ENCODE measurements around the gene BUD13. TPM values are rescaled to one million over a fixed set of nuclear protein-coding genes. Genes with fewer than 3 reads are reported as not detected.

Gene BUD13
- total RNA-seq, 2 donors from 2014 or later = 17.9 to 19.1 TPM

DNA sequence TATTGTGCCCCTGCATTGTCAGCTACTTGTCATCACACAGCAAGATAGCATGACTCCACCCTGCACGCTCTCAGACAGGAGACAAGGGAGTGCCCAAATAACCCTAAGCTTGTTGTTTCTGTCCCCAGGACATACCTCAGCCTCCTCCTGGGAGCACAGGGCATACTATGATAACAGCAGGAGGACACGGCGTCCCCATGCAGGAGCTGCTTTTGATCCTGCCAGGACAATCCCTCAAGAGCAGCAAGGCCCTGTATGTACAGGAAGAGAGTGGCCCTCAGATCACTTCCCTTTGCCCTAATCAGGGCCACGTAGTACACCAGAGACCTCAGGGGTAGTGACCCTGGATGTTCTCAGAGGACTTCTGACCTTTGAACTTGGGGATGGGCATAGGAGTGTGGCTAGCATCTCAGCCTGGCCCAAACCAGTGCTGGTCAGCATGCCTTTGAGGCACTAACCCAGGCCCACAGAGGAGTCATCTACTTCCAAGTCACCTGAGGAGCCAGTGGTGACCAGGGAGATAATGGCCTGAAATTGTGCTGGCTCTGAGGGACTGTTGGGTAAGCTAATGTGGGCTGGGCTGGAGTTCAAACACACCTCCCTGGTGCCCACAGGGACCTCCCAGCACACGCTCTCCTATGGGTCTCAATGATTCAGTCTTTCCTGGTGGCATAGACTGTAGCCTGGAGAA, 41.1 kb upstream of the BUD13 start:
- intact Hi-C loops (cut with DNase I) = no loop called here
- DNase-seq = no peak
- H3K9ac ChIP-seq (ENCODE audit: low read depth in 2 of 2, low read length in 2 of 2) = no peak overlapping the region

DNA sequence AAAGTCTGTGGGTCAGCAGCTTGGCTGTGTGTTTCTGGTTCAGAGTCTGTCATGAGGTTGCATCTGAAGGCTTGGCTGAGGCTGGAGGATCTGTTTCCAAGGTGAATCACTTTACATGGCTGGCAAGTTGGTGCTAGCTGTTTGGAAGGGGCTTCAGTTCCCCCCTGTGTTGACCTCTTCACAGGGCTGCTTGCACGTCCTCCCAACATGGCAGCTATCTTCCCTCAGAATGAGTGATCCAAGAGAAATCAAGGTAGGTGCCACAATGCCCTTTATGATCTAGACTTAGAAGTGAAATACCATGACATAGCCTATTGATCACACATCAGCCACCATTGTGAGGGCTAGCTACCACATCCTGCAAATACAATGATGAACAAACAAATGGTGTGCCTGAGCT, 40.4 kb upstream of the BUD13 start:
- DNase-seq = no peak
- Histone ChIP-seq H3K4me3 (no peak overlapping the region), H3K36me3 (no peaks in the 10 kb centered on the region), H3K9ac (ENCODE audit: low read depth in 2 of 2, low read length in 2 of 2) (no peak overlapping the region), H3K27ac (no peak overlapping the region), H3K4me1 (no peaks in the 10 kb centered on the region), H3K27me3 (no peaks in the 10 kb centered on the region), H3K9me3 (no peaks in the 10 kb centered on the region)
- intact Hi-C loops (cut with DNase I) = no loop called here
- TF ChIP-seq, protein P1, sequence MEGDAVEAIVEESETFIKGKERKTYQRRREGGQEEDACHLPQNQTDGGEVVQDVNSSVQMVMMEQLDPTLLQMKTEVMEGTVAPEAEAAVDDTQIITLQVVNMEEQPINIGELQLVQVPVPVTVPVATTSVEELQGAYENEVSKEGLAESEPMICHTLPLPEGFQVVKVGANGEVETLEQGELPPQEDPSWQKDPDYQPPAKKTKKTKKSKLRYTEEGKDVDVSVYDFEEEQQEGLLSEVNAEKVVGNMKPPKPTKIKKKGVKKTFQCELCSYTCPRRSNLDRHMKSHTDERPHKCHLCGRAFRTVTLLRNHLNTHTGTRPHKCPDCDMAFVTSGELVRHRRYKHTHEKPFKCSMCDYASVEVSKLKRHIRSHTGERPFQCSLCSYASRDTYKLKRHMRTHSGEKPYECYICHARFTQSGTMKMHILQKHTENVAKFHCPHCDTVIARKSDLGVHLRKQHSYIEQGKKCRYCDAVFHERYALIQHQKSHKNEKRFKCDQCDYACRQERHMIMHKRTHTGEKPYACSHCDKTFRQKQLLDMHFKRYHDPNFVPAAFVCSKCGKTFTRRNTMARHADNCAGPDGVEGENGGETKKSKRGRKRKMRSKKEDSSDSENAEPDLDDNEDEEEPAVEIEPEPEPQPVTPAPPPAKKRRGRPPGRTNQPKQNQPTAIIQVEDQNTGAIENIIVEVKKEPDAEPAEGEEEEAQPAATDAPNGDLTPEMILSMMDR (IDR thresholded peaks at IDR 0.05) = no peak

More for the DNA sequence above, 41.1 kb upstream of the BUD13 start:
- Histone ChIP-seq H3K36me3 (no peaks in the 10 kb centered on the region), H3K4me1 (no peaks in the 10 kb centered on the region), H3K27me3 (no peaks in the 10 kb centered on the region), H3K27ac (no peak overlapping the region), H3K4me3 (no peak overlapping the region), H3K9me3 (no peaks in the 10 kb centered on the region)
- TF ChIP-seq, protein P1 (IDR thresholded peaks at IDR 0.05) = no peak

DNA sequence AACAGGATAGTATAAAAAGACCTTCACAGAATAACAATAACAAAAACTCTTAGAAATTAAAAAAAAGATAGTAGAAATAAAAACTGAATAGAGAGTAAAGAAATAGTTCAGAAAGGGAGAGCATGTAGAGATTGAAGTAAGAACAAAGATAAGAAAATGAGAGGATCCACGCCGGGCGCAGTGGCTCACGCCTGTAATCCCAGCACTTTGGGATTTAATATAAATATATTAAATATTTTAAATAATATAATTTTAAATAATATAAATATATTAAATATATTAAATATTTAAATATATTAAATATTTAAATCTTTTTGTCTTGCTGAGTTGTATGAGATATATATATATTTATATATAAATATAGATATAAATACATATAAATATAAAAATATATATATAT, 39.3 kb upstream of the BUD13 start:
- no peak for DNase-seq
- no peaks in the 10 kb centered on the region for H3K27me3 ChIP-seq
- H3K4me1 ChIP-seq = no peaks in the 10 kb centered on the region
- no peaks in the 10 kb centered on the region for H3K36me3 ChIP-seq
- intact Hi-C loops (cut with DNase I) = no loop called here
- no peaks in the 10 kb centered on the region for H3K9me3 ChIP-seq
- H3K27ac ChIP-seq = no peak overlapping the region
- no peak overlapping the region for H3K4me3 ChIP-seq
- no peak overlapping the region for H3K9ac ChIP-seq (ENCODE audit: low read depth in 2 of 2, low read length in 2 of 2)
- TF ChIP-seq, protein P1 (IDR thresholded peaks at IDR 0.05) = no peak

DNA sequence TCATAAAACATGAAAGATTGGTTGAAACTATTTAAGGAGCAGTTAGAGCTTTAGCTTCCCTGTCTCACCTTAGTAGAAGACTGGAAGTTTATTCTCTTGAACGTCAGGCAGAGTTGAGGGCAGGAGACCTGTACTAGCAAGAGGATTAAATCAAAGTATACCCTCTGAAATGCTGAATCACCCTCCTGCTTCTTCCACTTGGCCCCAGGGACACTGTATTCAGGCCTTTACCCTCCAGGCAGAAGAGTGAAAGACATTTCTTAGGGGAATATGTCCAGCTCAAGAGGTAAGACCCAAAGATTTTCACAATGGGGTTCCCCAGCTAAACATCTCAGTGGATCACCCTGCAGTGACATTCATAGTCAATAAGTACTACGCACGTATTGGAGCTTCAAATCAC, 38.4 kb upstream of the BUD13 start:
- no peak overlapping the region for H3K4me3 ChIP-seq
- no peaks in the 10 kb centered on the region for H3K4me1 ChIP-seq
- DNase-seq = no peak
- H3K27ac ChIP-seq = no peak overlapping the region
- no peak overlapping the region for H3K9ac ChIP-seq (ENCODE audit: low read depth in 2 of 2, low read length in 2 of 2)
- TF ChIP-seq, protein P1 (IDR thresholded peaks at IDR 0.05) = no peak
- H3K27me3 ChIP-seq = no peaks in the 10 kb centered on the region
- intact Hi-C loops (cut with DNase I) = no loop called here
- H3K36me3 ChIP-seq = no peaks in the 10 kb centered on the region
- H3K9me3 ChIP-seq = no peaks in the 10 kb centered on the region

DNA sequence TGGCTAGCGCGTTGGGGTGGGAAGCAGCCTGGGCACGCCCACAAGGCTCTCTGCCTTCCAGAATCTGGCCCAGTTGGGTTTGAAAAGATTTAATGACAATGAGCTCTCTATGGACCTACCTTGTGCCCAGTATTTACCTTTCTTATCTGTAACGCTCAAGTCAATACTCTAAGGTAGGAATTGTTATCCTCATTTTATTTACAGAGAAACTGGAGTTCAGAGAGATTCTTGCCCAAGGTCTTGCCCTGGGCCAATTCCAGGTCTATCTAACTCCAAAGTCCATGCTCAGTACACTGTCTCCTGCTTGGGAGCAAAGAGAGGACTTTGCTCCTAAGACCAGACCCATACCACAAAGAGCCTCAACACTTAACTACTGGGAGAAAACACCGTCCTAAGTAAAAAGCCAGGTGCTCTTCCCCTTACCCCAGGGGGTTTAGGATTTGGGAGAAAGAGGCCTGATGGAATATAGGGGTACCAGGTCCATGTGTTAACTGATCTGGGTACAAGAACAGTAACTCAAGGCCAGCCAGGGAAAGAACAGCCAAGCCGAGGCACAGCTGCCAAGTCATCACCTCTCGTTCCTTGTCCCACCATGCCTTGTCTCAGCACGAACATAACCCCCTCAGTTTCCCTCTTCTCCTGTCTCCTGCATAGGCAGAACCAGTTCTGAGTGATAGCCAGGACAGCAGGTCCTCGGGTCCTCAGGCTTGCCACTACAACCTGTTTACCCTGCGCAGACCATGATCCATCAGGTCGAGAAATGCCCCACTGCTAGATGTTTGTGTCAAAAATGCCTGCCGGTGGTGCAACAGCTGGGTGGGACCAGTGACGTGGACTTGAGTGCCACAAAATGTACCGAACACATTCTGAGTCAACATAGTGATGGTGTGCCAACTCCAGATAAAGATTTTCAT, 35.7 kb upstream of the BUD13 start:
- H3K27ac ChIP-seq = no peak overlapping the region
- no peaks in the 10 kb centered on the region for H3K4me1 ChIP-seq
- DNase-seq = peak; percentile 67
- H3K27me3 ChIP-seq = no peaks in the 10 kb centered on the region
- H3K9ac ChIP-seq (ENCODE audit: low read depth in 2 of 2, low read length in 2 of 2) = no peak overlapping the region
- intact Hi-C loops (cut with DNase I) = no loop called here
- no peaks in the 10 kb centered on the region for H3K9me3 ChIP-seq
- H3K36me3 ChIP-seq = no peaks in the 10 kb centered on the region
- no peak overlapping the region for H3K4me3 ChIP-seq
- TF ChIP-seq, protein P1 (IDR thresholded peaks at IDR 0.05) = no peak
